Embryonic facial prominence (tissue), 1 donor: Measurements from ENCODE around the gene NCAM2.
"Not testable (repeated sequence)": the region's sequence is repeated elsewhere in the genome, so short reads cannot be mapped to it uniquely, and the experiment has no call there.

Source experiments
- DNase-seq: peaks from one replicate; pipeline ENCODE4 v3.0.0-alpha.2; 2016; ENCODE audit errors: extremely low spot score

NCAM2 gene

GRCh38 chr21:21301013-21301412 lies 302.8 kb downstream of the NCAM2 start:
- DNase-seq = no peak

GRCh38 chr21:21309510-21309909 lies 311.3 kb downstream of the NCAM2 start:
- DNase-seq = no peak

DNA sequence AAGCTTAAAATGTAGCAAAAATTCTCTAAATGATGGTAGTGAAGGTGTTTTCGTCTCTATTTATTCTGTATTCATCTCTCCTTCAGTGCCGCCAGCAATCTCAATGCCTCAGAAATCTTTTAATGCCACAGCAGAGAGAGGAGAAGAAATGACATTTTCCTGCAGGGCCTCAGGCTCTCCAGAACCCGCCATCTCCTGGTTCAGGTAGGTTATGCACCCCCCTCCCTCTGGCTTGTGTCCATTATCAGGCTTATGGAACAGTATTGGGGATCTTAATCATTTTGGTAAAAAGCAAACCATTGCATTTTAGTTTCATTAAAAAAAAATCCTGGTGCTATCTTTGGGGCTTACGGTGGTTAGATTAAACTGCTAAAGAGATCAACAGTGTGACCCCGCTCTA lies 326.1 kb downstream of the NCAM2 start:
- DNase-seq = no peak

DNA sequence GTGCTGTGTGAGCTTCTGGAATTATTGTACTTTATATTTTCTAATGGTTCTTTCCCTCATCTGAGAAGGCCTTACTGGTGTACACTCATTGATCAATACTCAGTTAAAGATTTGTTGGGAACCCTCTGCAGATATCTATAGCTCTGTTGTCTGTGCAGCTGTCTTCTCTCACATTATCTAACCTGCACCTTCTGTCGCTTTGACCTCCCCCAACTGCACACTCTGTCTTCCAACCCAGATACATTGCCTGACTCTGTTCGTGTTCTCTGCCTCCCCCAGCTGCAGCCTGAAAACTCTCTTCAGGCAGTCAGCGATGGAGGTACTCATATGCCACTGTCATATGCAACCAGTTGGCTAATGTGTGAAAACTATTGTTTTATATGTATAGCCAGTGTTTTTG lies 334.3 kb downstream of the NCAM2 start:
- no peak for DNase-seq

DNA sequence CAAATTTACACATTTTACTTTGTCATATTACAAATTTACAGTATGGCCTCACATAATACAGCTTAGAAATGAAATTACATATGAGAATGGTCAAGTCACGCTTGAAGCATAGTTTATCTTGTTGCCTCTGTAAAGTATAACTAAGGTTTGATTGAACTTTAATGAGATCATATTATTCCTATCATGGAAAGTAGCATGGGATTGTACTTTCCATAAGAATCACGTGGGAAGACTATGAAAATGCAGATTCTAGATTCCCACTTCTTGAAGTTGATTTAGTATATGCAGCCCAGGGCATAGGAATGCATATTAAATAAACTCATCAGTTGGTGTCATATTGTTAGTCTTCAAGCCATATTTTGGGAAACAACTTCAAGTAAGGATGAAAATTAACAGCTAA lies 342.8 kb downstream of the NCAM2 start:
- DNase-seq = no peak

DNA sequence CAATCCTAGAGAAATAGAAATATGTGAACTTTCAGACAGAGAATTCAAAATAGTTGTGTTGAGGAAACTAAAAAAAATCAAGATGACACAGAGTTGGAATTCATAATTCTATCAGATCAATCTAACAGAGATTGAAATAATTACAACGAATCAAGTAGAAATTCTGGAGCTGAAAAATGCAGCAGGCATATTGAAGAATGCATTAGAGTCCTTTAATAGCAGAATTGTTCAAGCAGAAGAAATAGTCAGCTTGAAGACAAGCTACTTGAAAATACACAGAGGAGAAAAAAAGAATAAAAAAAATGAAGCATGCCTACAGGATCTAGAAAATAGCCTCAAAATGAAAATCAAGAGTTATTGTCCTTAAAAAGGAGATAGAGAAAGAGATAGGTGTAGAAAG lies 347.1 kb downstream of the NCAM2 start:
- DNase-seq = no peak

DNA sequence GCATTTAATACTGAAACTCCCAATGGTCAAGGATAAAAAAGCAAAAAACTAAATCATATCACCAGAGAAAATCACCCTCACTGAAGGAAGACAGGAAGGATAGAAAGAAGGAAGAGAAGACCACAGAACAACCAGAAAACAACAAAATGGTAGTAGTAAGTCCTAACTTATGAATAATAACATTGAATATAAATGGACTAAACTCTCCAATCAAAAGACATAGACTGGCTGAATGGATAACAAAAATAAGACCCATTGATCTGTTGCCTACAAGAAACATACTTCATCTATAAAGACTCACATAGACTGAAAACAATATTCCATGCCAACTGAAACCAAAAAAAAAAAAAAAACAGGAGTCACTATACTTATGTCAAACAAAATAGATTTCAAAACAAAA lies 347.7 kb downstream of the NCAM2 start:
- no peak for DNase-seq

DNA sequence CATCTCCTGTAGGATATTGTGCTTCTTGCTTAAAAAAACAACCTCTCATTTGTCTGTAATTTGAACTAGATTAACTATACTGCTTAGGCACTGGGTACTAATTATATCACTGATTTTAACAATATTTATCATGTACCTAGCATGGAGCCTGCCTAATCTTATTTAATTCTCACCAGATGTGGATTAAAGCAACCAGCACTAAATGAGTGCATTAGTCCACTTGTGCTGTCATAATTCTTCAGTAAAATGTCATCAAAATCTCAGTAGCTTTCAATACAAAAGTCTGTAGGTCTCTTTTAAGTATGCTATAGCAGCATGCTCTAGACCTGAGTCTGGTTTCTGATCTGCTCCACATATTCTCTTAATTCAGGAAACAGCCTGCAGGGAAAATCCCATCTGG lies 368.1 kb downstream of the NCAM2 start:
- DNase-seq = no peak

- DNase-seq = no peak
These were observed 369.4 kb downstream of the NCAM2 start for GRCh38 chr21:21367583-21367982.

DNA sequence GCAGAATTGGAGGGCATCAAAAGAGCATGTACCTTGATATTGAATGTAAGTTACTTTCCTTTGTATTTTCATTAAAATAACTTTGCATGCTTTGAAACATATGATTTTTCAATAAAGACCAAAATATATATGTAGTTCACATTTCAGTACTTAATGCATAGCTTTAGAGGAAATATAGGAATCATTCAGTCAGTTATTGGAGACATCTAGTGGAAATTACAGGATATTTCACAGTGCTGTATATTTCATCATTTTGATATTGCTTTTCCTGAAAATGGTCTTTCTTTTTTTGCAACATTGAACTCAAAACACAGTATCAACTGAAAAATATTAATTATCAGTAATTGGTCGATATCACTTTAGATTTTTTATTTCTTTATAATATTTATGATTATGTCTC lies 375.8 kb downstream of the NCAM2 start:
- DNase-seq = no peak

GRCh38 chr21:21383126-21383525 lies 384.9 kb downstream of the NCAM2 start:
- no peak for DNase-seq

- DNase-seq = no peak
These were observed 386.8 kb downstream of the NCAM2 start for GRCh38 chr21:21384977-21385376.

GRCh38 chr21:21385404-21385803 lies 387.2 kb downstream of the NCAM2 start:
- DNase-seq = no peak

DNA sequence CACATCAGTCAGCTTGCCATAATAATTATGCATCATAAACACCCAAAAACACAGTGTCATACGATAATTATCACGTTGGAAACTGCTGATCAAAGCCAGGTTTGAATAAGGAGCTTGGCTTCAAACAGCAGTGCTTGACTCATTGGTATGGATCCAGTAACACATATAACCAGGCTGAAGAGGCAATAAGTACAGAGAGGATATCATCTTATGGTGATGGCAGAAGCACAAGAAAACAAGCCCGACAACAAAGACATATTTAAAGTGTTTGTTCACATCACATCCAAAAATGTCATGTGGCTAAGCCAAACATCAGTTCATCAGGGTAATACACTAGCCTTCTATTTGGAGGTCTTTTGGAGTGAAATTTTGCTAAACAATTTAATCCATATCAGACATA lies 389.7 kb downstream of the NCAM2 start:
- DNase-seq = no peak

GRCh38 chr21:21394064-21394463 lies 395.9 kb downstream of the NCAM2 start:
- DNase-seq = no peak

- no peak for DNase-seq
These were observed 398.2 kb downstream of the NCAM2 start for GRCh38 chr21:21396424-21396823.

GRCh38 chr21:21397464-21397863 lies 399.3 kb downstream of the NCAM2 start:
- DNase-seq = no peak

DNA sequence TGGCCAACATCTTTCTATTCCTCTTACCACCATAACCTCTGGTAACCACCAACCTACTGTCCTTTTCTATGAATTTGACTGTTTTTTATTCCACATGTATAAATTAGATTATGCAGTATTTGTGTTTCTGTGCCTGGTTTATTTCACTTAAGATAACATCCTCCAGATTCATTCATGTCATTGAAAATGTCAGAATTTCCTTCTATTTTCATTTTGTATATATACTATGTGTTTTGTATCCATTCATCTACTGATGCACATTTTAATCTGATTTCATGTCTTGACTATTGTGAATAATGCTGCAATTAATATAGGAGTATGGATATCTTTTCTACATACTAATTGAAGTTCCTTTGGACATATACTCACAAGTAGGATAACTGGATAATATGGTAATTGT lies 403.2 kb downstream of the NCAM2 start:
- DNase-seq = no peak

DNA sequence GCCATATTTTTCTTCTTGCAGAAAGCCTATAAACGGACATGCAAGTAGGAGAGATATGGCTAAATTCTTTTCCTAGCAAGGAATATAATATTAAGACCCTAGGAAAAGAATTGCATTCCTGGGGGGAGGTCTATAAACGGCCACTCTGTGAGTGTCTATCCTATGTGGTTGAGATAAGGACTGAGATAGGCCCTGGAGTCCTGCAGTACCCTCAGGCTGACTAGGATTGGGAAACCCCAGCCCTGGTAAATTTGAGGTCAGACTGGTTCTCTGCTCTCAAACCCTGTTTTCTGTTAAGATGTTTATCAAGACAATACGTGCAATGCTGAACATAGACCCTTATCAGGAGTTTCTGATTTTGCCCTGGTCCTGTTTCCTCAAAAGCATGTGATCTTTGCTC lies 404.0 kb downstream of the NCAM2 start:
- DNase-seq = not testable (repeated sequence)

- DNase-seq = not testable (repeated sequence)
These were observed 406.1 kb downstream of the NCAM2 start for GRCh38 chr21:21404261-21404660.

DNA sequence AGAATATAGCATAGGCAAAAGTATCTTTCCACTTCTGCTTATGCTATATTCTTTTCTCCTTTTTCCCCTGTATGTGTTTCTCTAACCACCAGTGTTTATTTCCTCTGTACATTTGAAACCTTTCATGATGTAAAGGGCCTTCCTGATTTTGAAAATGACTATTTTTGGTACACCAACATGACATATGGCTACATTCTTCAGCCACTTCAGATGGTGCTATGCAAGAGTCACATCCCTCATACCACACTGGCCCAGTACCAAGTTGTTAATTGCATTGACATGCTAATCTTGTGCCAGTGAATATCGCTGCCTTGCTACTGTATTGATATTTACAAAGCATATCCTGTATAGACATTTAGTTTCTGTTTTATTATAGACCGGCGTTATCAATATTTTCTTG lies 408.7 kb downstream of the NCAM2 start:
- no peak for DNase-seq

- DNase-seq = no peak
These were observed 413.9 kb downstream of the NCAM2 start for GRCh38 chr21:21412096-21412495.

- no peak for DNase-seq
These were observed 417.5 kb downstream of the NCAM2 start for GRCh38 chr21:21415741-21416140.

DNA sequence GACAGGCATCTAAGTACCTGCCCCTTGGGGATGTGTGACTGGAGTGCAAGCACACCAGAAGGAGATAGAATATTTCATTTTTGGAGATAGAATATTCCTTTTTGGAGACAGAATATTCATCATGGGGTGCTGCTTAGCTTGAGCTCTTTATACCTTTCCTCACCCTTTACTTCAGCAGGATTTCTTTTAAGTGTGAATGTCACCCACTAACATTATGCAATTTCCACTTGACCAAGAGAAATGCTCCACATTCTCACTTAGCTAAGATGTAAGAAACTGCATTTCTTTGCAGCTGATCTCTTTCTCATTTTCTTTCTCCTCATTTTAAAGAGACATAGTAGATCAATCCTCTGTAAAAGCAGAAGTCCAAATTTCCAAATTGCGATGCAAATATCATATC lies 436.7 kb downstream of the NCAM2 start:
- no peak for DNase-seq

DNA sequence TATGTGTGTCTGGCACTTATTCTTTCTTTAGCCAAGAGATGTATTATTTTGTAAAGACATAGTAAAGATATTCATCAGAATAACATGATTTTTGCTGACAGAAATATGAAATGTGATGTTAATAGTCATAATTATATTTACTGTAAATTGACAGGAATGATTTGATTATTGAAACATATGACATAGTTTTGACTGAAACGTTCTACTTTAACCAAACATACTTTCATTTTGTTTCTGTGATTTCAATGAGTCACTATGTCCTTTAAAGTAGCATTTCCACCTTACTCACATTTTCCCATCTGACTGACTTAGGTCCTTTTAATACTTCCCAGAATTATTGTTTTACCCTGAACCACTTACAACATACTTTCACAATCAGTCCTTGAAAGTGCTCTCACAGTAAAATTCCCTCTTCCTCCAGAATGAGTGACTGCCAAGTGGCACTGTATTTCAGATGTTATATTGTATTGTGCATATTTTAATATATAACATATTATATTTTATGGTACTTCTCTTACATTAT lies 437.9 kb downstream of the NCAM2 start:
- DNase-seq = no peak
